B cell (primary cell): ENCODE data around the gene CCDC88B.

ENCODE experiments used
- CTCF ChIP-seq: fragments of 200-600 bp; IDR thresholded peaks from one replicate; pipeline ENCODE4 v1.8.0; 2022; ENCODE audit warnings: antibody characterized with exemption, mild to moderate bottlenecking
- EZH2 ChIP-seq: IDR thresholded peaks from 2 replicates; pipeline ENCODE4 v1.6.1; 2012; ENCODE audit warnings: borderline replicate concordance, low read depth, mild to moderate bottlenecking, moderate library complexity, low read length; ENCODE audit not compliant: insufficient read depth, poor library complexity, severe bottlenecking

GRCh38 chr11:64378335-64378880 is 38.4 kb downstream of the CCDC88B start:
- TF ChIP-seq EZH2 (no peak), CTCF (no peak)
